ENCODE data around the gene CBX4.

Gene CBX4

DNA sequence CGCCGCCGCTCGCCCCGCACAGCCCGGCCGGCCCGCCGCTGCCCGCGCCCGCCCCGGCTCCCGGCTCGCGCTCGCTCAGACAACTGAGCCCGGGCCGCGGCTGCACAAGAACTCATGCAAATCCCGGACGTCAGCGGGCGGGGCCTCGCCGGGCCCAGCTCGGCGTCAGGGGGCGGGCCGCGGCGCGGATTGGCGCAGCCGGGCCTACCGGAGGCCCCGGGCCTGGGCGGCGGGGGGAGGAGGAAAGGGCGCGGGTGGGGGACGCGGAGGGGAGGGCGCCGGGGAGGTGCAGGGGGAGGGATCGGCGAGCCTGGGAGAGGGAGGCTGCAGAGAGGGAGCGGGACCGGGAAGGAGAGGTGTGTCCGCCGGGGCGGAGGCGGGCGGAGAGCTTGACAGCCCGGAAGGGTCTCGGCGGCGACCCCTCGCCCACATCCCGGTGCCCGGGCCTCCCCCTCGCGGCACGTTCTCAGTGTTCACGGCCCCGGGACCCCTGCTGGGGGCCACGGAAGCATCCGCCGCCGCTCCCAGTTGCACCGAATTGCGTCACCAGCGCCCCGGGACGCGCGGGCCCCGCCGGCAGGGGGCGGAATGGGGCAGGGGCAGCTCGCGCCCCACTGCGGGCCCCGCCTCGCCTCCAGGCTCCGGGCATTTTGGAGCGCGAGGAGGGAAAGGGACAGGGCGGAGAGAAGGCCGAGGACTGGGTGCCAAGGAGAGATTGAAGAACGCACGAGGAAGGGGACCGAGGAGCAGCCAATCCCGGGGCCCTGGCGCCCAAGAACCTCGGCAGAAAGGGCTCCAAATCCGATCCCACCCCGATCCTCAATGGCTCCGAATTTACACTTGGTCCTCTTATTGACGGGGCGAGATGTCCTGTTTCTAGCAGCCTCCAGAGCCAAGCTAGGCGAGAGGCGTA lies at the start of gene CBX4:
Gene CBX4 (minus strand): TSS at position 85 of the 913 bp plus-strand sequence. CDS start 189 bp downstream, outside the sequence.
- peak; percentile 94 for DNase-seq (ENCODE audit: low spot score)

DNA sequence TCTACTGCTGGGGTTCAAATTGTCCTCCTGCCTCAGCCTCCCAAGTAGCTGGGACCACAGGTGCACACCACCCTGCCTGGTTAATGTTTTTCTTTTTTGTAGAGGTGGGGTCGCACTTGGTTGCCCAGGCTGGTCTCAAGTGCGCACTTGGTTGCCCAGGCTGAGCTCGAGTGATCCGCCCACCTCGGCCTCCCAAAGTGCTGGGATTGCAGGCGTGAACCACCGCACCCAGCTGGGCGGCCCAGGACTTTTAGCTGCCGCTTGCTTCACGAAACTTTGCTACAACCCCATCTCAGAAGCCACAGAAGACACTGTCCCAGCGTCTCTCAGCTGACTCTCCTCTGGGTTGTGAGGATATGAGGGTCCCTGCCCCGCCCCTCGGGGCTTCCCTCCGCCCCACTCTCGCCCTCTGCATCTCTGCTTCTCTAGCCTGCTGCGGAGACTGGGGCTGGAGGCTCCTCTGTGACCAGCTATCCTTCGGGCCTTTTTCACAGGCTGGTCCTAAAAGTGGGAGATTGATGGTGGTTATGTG lies 48.8 kb upstream of the CBX4 start:
- no peak for DNase-seq (ENCODE audit: low spot score)

DNA sequence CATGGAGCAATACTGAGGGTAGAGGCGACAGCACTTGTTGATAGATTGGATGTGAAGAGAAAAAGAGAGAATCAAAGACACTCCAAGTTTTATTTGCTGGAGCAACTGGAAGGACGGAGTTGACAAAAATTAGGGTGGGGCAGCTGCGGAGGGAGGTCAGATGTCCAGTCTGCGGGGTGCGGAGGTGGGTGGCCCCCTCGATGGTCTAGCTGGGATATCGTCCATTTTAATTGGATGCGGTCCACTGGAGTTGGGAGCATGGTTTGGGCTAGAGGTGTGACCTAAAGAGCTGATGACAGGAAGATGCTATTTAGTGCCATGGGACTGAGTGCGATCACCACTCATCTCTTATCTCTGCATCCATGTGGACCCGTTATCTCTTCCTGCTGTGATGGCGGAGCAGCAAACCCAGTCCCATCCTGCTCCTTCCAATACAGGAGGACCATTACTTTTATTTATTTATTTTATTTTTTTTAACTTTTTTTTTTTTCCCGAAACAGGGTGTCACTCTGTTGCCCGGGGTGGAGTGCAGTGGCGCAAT lies 48.3 kb upstream of the CBX4 start:
- DNase-seq (ENCODE audit: low spot score), result no peak

DNA sequence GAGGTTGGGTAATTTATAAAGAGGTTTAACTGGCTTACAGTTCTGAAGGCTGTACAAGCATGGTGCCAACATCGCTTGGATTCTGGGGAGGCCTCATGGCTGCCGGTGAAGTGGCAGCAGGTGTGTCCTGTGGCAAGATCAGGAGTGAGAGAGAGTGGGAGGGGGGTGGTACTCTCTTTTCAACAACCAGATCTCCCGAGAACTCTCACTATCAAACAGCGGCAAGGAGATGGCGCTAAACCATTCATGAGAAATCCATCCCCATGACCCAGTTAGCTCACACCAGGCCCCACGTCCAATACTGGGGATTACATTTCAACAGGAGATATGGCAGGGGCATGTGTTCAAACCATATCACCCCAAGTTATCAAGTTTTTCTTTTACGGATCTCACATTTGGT lies 44.0 kb upstream of the CBX4 start:
- no peak for DNase-seq (ENCODE audit: low spot score)

DNA sequence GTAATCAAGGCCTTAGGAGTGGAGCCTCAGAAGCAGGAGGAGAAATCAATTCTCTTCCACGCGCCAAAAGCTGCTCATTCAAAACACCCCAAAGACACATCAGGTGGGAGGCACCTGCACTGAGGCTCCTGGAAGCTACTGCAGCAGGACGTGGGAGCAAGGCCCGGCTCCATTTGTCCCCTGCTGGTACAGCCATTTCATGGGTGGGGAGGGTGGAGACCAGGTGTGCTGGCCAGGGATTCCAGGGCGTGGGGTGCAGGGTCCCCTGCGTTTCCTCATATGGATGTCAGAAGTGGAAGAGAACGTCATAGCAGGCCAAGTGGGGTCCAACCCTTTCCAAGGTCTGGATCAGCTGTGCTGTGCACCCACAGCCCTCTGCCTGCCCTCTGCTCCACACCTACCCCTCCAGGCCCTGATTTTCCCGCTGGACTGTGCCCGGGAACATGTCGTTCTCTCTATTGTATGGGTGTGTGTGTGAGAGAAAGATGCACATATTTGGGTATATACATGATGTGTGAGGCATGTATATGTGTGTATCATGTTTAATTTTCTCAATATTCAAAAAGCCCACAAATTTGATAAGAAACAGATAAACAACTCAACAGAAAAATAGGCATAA lies 39.2 kb upstream of the CBX4 start:
- DNase-seq (ENCODE audit: low spot score), result no peak

DNA sequence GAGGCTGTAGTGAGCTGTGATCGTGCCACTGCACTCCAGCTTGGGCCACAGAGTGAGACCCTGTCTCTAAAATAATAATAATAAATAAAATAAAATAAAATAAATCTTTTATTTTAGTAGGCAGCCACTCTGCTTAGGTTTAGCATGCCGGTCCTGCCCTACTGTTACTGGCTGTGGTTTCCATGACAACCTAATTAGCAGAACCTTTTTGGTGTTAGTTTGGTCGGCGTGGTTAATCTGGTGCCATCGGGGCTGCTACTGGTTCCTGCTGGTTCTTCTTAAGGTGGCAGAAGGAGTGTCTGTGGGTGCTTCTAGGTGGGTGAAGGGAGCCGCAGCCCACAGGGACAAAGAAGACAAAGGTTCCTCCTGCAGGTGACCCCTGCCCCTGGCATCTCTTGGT lies 37.8 kb upstream of the CBX4 start:
- DNase-seq (ENCODE audit: low spot score), result no peak

DNA sequence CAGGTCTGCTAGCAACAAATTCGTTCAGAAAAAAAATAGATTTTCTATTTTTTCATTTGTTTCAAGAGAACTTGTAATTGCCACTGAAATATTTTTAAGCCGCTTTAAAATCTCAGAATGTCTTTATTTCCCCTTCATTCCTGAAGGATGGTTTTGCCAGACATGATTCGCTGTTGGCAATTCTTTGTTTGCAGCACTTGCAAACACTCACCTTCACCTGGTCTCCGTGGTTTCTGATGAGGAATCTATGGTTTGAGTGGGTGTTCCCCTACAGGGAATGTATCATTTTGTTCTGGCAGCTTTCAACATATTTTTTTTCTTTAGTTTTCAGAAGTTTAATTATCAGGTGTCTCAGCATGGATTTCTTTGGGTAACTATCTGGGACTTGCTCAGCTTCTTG lies 36.3 kb upstream of the CBX4 start:
- no peak for DNase-seq (ENCODE audit: low spot score)

DNA sequence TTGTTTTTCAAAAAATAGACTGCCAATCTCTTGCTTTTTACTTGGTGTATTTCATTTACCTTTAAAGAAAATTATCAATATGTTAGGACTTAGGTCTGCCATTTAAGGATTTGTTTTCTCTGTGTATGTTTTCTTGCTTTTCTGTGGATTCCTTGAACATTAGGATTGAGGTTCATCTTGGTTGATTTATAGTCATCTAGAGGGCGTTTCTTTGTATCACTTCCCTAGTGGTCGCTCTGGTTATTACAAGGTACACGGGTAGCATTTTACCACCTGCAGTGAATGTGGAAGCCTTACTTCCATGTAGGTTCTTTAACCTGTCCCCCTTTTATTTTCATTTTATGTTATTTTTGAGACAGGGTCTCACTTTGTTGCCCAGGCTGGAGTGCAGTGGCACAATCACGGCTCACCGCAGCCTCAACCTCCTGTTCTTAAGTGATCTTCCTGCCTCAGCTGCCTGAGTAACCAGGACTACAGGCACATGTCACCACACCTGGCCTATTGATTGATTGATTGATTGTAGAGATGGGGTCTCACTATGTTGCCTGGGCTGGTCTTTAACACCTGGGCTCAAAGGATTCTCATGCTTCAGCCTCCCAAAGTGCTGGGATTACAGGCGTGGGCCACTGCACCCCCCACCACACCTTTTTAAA lies 35.2 kb upstream of the CBX4 start:
- peak; percentile 50 for DNase-seq (ENCODE audit: low spot score)

DNA sequence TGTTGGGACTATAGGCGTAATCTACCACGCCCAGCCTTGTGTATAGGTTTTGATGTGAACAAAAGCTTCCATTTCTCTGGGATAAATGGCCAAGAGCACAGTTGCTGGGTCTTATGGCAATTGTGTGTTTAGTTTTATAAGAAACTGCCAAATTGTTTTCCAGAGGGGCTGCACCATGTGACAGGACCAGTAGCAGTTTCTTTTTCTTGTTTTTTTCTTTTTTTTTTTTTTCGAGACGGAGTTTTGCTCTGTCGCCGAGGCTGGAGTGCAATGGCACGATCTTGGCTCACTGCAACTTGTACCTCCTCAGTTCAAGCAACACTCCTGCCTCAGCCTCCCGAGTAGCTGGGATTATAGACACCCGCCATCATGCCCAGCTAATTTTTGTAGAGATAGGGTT lies 34.3 kb upstream of the CBX4 start:
- no peak for DNase-seq (ENCODE audit: low spot score)

DNA sequence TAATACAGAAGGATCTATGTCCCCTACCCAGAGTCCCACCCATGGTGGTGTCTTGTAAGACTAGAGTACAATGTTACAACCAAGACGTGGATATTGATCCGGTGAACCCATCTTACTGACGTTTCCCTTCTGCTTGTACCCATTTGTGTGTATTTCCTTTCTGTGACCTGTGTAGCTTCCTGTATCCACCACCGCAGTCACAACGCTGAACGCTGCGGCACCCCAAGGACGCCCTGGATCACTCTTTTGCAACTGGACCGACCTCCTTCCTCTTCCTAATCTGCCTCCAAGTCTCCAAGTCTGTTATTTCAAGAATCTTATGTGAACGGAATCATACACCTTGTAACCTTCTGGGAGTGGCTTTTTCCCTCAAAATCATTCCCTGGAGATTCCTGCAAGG lies 33.5 kb upstream of the CBX4 start:
- no peak for DNase-seq (ENCODE audit: low spot score)

DNA sequence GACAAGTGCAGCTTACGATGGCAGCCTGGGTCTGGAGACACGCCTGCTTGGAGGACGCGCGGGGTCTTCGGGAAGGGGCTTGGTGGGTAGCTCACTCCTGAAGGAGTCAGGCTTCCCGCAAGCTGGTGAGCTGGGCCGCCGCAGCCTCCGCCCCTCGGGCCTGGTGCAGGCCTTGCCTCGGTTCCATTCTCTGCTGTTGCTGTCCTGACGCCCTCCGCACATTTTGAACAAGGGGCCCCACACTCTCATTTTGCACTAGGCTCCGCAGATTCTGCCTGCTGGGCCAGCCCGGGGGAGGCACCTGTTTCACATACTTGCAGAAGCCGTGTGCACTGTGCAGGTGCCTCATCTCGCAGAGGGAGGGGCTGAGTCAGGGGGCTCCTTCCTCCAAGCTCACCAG lies 31.9 kb upstream of the CBX4 start:
- DNase-seq (ENCODE audit: low spot score), result no peak

DNA sequence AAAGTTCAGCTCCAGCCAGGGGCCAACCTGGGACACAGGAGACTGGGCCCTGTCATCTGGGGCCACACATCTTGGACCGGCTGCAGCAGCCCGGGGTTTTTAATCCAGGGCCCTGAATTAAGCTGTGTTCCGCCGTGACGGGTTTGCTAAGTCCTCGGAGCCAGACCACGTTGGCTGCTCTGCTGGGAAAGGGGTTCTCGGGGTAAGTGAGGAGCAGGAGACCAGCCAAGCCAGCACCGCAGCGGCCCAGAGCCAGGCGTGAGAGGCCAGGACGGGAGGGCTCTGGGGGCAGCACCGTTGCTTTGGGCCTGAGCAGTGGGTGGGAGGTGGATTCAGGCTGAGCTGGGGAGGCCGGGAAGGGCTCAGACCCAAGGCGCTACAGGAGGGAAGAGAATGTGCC lies 31.3 kb upstream of the CBX4 start:
- DNase-seq (ENCODE audit: low spot score), result no peak

DNA sequence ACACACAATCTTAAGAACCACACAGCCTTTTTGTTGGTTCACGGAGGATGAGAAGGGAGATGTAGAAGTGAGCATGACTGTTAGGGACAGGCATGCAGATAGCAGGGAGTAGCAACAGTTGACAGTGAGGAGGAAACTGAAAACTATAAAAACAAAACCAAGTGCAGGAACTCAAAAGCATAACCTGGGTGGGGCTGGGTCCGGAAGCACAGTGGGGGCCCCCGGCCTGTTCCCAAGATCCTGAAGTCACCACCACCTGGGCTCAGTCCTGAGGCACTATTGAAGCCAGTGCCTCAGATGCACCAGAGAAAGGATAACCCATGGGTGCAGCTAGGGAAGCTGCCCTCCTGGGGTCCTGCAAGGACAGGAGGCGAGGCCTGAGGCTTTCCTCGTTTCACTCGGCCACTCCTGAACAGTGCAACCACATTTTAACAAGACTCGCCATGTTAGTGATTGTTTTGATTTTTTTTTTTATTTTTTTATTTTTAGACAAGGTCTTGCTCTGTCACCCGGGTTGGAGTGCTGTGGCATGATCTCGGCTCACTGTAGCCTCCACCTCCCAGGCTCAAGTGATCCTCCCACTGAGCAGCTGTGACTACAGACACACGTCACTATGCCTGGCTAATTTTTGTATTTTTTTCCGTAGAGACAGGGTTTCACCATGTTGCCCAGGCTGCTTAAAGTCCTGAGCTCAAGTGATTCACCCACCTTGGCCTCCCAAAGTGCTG lies 27.7 kb upstream of the CBX4 start:
- DNase-seq (ENCODE audit: low spot score), result no peak

DNA sequence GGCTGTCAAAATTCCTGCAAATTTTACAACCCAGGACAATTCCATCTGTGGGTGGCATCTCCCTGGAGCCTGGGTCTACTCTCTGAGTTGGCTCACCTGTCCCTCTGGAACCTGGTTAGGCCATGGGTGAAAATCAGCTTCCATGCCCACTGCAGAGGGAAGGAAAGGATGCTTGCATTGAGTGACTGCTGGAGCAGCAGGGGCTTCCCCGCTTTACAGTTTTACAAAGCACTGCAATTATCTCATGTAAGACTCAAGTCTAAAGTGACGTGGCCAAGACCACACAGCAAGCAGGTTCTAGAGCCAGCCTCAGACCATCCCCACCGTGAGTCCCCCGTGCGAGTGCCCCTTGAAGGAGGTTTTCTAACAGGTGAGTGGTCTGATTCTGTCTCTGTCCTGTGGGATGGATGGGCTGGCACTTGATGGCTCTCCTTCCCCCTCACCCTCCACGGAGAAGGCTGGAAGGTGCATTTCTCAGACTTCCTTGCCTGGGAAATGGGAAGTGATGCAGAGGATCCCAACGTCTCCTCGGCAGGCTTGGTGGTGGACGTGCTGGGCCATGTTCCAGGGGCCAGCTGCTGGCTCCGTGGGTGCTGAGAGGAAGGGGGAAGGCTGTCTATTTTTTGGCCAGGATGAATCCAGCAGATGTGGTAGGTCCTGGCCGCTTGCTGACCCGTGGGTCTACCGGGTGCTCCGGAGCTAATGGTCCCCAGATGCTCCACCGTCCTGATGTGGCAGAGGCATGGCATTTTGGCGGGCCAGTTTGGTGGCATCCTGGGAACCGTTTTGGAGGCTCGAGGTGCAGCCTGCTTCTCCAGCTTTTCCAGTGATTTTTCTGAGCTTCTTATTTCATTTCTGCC lies 26.3 kb upstream of the CBX4 start:
- DNase-seq (ENCODE audit: low spot score), result no peak

DNA sequence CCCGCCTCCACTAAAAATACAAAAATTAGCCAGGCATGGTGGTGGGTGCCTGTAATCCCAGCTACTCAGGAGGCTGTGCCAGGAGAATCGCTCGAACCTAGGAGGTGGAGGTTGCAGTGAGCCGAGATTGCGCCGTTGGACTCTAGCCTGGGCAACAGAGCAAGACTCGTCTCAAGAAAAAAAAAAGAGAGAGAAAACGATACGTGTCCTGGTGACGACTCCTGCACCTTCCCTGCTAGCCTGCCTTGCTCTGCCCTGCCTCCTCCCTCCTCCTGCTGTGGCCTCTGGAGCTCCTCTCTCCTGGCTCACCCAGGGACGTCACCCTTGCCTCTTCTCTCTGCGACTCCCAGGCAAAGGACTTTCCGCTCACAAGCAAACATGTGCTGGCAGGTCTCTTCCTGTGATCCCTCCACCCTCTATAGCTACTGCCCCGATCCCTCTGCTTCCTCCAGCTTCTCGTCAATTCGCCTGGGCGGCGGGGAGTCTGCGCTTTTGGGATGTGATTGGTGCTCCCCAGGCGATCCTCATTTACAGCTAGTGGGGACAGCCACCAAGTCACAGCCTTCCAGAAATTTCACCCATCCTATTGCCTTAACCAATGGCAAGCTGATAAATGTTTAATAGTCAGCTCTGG lies 25.5 kb upstream of the CBX4 start:
- DNase-seq (ENCODE audit: low spot score), result no peak

DNA sequence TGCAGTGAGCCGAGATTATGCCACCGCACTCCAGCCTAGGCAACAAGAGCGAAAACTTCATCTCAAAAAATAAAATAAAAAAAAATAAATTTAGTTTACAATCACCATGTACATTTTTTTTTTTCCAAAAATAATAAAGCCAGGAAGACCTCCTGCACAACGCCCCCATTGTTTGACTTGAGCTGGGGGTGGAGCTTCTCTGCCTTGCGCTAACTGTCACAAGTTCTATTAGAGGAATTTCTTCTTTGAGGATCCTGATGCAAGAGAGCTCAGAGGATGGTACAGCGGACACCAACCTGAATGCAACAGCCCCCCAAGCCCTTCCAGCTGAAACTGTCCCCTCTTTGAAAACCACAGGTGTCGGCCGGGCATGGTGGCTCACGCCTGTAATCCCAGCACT lies 24.9 kb upstream of the CBX4 start:
- no peak for DNase-seq (ENCODE audit: low spot score)

DNA sequence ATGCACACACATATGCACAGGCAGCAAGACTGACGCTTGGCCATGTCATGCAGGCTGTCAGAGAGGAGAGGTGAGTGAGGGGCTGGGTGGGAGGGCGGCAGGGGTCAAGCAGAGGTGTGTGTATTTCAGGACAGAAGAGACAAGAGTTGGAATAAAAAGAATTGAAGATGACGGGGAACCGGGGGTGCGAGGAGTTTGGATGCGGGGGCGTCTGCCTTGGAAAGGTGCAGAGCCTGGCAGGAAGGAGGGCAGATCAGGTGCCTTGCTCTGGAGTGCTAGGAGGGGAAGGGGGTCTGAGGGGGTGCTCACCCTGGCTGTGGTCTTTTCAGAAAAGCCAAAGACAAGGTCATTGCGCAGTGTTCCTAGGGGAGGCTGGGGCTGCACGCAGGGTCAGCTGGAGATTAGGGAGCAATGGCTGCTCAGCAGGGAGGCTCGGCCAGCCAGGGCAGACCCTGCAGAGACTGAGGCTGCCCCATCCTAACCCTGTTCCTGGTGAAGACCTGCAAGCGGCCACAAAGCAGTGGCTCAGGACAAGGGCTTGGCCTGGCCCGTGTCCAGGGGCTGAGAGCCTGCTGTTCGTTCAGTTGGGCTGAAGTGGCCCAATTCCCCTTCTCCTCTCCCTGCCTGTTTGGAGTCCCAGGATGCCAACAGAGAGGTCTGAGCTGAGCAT lies 23.7 kb upstream of the CBX4 start:
- DNase-seq (ENCODE audit: low spot score), result no peak

DNA sequence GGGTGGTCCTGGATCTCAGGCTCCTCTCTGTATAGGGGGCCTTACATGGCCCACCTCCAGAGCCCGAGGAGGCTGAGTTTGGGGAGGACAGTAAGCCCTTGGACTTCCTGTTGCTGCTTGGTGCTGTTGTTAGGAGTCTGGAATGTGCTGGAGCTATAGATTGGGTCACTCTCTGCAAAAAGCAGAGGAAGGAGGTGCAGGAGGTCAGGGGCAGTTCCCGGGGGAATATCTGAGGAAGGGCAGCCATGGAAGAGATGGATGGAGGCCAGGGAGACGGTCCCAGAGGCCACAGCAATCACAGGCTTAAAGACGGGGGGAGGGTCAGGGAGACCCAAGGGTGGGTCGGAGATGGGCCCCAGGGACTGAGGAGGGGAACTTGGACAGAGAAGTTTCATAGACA lies 23.0 kb upstream of the CBX4 start:
- no peak for DNase-seq (ENCODE audit: low spot score)

DNA sequence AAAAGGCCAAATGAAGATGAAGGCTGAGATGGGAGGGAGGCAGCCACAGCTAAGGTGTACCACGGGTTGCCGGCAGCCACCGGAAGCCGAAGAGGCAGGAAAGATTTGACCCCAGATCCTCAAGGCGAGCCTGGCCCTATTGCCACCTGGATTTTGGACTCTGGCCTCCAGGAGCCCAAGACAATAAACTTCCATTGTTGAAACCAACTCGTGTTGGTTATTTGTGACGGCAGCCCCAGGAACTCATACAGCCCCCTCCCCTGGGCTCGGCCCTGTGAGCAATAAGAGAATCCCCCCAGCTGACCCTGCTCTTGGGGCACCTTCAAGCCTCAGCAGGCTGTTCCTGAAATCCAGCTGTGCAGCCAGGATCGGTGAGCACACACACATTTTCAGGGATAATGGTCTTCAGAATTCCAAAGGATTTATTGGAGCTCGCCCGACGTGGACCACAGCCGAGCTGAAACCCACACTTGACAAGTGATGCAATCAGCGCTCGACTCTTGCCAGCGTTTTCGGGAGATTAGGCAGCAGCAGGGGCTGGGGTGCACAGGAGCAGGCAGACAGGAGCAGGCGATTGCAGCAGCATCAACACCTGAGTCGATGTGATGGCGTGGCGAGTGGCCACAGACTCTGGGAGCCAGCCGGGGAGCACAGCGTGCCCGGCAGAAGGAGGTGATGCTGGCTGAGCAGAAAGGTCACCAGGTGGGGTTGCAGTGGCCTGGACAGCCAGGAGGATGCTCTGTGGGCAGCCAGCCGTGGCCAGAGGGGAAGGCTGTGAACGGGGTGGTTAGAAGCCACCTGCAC lies 22.4 kb upstream of the CBX4 start:
- no peak for DNase-seq (ENCODE audit: low spot score)
